Hepatocyte (in vitro differentiated cells): ENCODE data around the gene RANGAP1. TPM values are rescaled to one million over a fixed set of nuclear protein-coding genes. Genes with fewer than 3 reads are reported as not detected.

Experiments used
- DNase-seq: peaks from one replicate; pipeline ENCODE4 v3.0.0-alpha.2; 2016; ENCODE audit warnings: low spot score
- H2AFZ ChIP-seq: fragments of 200-600 bp; sonication (generic); 2 replicates; pipeline ENCODE4 v1.6.0; 2016; ENCODE audit warnings: antibody characterized with exemption, mild to moderate bottlenecking
- H3K27ac ChIP-seq: fragments of 200-600 bp; sonication (generic); 2 replicates; pipeline ENCODE4 v1.5.1; 2016; ENCODE audit warnings: mild to moderate bottlenecking
- H3K27me3 ChIP-seq: fragments of 200-600 bp; sonication (generic); 2 replicates; pipeline ENCODE4 v1.6.1; 2016
- H3K36me3 ChIP-seq: fragments of 200-600 bp; sonication (generic); replicated peaks from 2 replicates; pipeline ENCODE4 v1.5.1; 2016; ENCODE audit warnings: low read depth; ENCODE audit not compliant: insufficient read depth
- H3K4me1 ChIP-seq: fragments of 200-600 bp; sonication (generic); 2 replicates; pipeline ENCODE4 v1.5.1; 2016; ENCODE audit warnings: mild to moderate bottlenecking, moderate library complexity; ENCODE audit not compliant: insufficient read depth
- H3K4me2 ChIP-seq: fragments of 200-600 bp; sonication (generic); 2 replicates; pipeline ENCODE4 v1.6.0; 2016
- H3K4me3 ChIP-seq: fragments of 200-600 bp; sonication (generic); 2 replicates; pipeline ENCODE4 v1.5.1; 2016; ENCODE audit warnings: mild to moderate bottlenecking
- H3K79me2 ChIP-seq: fragments of 200-600 bp; sonication (generic); 2 replicates; pipeline ENCODE4 v1.6.0; 2017; ENCODE audit warnings: mild to moderate bottlenecking
- H3K9me2 ChIP-seq: fragments of 200-600 bp; sonication (generic); replicated peaks from 2 replicates; pipeline ENCODE4 v1.6.0; 2017; ENCODE audit warnings: mild to moderate bottlenecking; ENCODE audit not compliant: insufficient read depth
- H3K9me3 ChIP-seq: fragments of 200-600 bp; sonication (generic); 2 replicates; pipeline ENCODE4 v1.5.1; 2016; ENCODE audit warnings: low read depth, mild to moderate bottlenecking
- H4K20me1 ChIP-seq: fragments of 200-600 bp; sonication (generic); 2 replicates; pipeline ENCODE4 v1.6.0; 2016; ENCODE audit warnings: mild to moderate bottlenecking; ENCODE audit not compliant: insufficient read depth, poor library complexity, severe bottlenecking
- EZH2 ChIP-seq: fragments of 200-600 bp; sonication (generic); IDR thresholded peaks from 2 replicates; pipeline ENCODE4 v1.6.1; 2016; ENCODE audit warnings: antibody characterized with exemption, mild to moderate bottlenecking, borderline replicate concordance
- EZH2phosphoT487 ChIP-seq: fragments of 200-600 bp; sonication (generic); IDR thresholded peaks from one replicate; pipeline ENCODE4 v1.6.1; 2018; ENCODE audit warnings: antibody characterized with exemption, mild to moderate bottlenecking, low read depth, moderate library complexity; ENCODE audit not compliant: unreplicated experiment, severe bottlenecking
- WGBS: methylation state at CpG from one replicate; pipeline ENCODE4 v1.1.6; 2016; ENCODE audit warnings: low lambda C conversion rate; ENCODE audit errors: missing lambda C conversion rate; 5-methylcytosine and 5-hydroxymethylcytosine counted together
- polyA plus RNA-seq: library from polyadenylated mRNA; unstranded; fragments of >200 nt; fragmentation: Nextera tagmentation; extraction: Ambion mirVana; gene quantifications from 2 replicates; pipeline ENCODE4 v1.2.1, GENCODE V29; 2016
- total RNA-seq: library from RNA; depleted of rRNA; stranded (reverse); fragments of >200 nt; gene quantifications from 2 replicates; pipeline ENCODE4 v1.2.3, GENCODE V29; 2014
- TF ChIP-seq, protein P1 (sequence below): fragments of 200-600 bp; sonication (generic); IDR thresholded peaks from 2 replicates; pipeline ENCODE4 v1.5.1; 2016; ENCODE audit warnings: antibody characterized with exemption, mild to moderate bottlenecking; ENCODE audit not compliant: poor library complexity

Gene RANGAP1
- total and polyA plus RNA-seq, 2 experiments from 2014 or later, result 35.2 to 38.1 TPM

- no peak for TF ChIP-seq EZH2phosphoT487
- TF ChIP-seq EZH2, result no peak
- 95% methylated on average over 3 of the region's 3 CpGs for WGBS
Observed at GRCh38 chr22:41333806-41334205, 47.8 kb upstream of the RANGAP1 start.

GRCh38 chr22:41332217-41332939 is 46.4 kb upstream of the RANGAP1 start:
- Histone ChIP-seq H3K4me2 (no peak overlapping the region), H4K20me1 (no peaks in the 10 kb centered on the region), H3K27ac (no peak overlapping the region), H3K9me2 (no peaks in the 10 kb centered on the region), H3K36me3 (no peaks in the 10 kb centered on the region), H3K9me3 (no peaks in the 10 kb centered on the region), H3K4me1 (no peaks in the 10 kb centered on the region), H2AFZ (no peak overlapping the region), H3K27me3 (no peaks in the 10 kb centered on the region), H3K4me3 (no peak overlapping the region), H3K79me2 (no peaks in the 10 kb centered on the region)
- no peak for TF ChIP-seq EZH2phosphoT487
- TF ChIP-seq EZH2, result no peak
- TF ChIP-seq, protein P1, sequence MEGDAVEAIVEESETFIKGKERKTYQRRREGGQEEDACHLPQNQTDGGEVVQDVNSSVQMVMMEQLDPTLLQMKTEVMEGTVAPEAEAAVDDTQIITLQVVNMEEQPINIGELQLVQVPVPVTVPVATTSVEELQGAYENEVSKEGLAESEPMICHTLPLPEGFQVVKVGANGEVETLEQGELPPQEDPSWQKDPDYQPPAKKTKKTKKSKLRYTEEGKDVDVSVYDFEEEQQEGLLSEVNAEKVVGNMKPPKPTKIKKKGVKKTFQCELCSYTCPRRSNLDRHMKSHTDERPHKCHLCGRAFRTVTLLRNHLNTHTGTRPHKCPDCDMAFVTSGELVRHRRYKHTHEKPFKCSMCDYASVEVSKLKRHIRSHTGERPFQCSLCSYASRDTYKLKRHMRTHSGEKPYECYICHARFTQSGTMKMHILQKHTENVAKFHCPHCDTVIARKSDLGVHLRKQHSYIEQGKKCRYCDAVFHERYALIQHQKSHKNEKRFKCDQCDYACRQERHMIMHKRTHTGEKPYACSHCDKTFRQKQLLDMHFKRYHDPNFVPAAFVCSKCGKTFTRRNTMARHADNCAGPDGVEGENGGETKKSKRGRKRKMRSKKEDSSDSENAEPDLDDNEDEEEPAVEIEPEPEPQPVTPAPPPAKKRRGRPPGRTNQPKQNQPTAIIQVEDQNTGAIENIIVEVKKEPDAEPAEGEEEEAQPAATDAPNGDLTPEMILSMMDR, result no peak
- 97% methylated on average over 15 of the region's 15 CpGs for WGBS
- no peak for DNase-seq

More at GRCh38 chr22:41333806-41334205, 47.8 kb upstream of the RANGAP1 start:
- no peaks in the 10 kb centered on the region for H3K9me2 ChIP-seq
- no peaks in the 10 kb centered on the region for H3K27me3 ChIP-seq
- H3K4me1 ChIP-seq, result no peaks in the 10 kb centered on the region
- DNase-seq, result no peak
- H3K36me3 ChIP-seq, result no peaks in the 10 kb centered on the region
- no peak overlapping the region for H3K4me3 ChIP-seq
- no peaks in the 10 kb centered on the region for H4K20me1 ChIP-seq
- no peak overlapping the region for H3K27ac ChIP-seq
- no peaks in the 10 kb centered on the region for H3K9me3 ChIP-seq
- no peak overlapping the region for H2AFZ ChIP-seq
- H3K4me2 ChIP-seq, result no peak overlapping the region
- H3K79me2 ChIP-seq, result no peaks in the 10 kb centered on the region

DNA sequence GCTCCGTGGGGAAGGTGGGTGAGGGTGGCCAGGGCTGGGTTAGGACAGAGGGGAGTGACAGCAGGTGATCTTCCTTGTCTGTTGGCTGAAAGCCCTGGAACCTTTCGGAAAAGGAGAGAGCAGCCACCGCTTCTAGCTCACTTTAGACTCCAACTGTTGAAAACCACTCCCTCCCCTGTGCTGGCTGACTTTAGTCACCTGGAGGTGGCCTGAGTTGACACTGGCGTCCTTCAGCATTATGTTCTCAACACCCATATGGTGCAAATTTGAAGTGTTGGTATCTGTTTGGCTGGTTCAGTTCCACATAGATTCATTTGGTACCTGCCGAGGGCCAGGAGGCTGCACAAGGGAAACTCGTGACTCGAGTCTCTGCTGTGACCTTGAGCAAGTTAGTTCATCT is 44.2 kb upstream of the RANGAP1 start:
- WGBS, result 97% methylated on average over 7 of the region's 7 CpGs
- H3K9me2 ChIP-seq, result no peaks in the 10 kb centered on the region
- H3K27me3 ChIP-seq, result no peaks in the 10 kb centered on the region
- H3K36me3 ChIP-seq, result no peaks in the 10 kb centered on the region
- H3K4me3 ChIP-seq, result no peak overlapping the region
- H3K27ac ChIP-seq, result no peak overlapping the region
- TF ChIP-seq EZH2, result no peak
- no peak for TF ChIP-seq EZH2phosphoT487
- TF ChIP-seq, protein P1, result no peak
- no peaks in the 10 kb centered on the region for H3K4me1 ChIP-seq
- H4K20me1 ChIP-seq, result no peaks in the 10 kb centered on the region
- H3K79me2 ChIP-seq, result no peaks in the 10 kb centered on the region
- H2AFZ ChIP-seq, result no peak overlapping the region
- no peak overlapping the region for H3K4me2 ChIP-seq
- no peak for DNase-seq
- no peaks in the 10 kb centered on the region for H3K9me3 ChIP-seq

DNA sequence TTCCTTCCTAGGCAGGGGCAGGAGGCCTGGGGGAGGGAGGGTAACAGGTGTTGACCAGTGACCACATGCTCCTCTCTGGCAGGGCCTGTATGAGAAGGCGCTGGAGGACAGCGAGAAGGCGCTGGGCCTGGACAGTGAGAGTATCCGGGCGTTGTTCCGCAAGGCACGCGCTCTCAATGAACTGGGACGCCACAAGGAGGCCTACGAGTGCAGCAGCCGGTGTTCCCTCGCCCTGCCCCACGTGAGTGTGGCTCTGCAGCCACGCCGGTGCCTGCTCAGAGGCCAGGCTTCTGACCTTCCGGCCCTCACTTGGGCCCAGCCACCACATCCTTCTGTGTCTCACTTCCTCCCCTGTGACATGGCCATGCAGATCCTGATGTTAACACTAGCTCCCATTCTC is 41.1 kb upstream of the RANGAP1 start:
- Histone ChIP-seq H4K20me1 (no peaks in the 10 kb centered on the region), H3K4me3 (no peak overlapping the region), H3K36me3 (no peaks in the 10 kb centered on the region), H2AFZ (no peak overlapping the region), H3K79me2 (no peaks in the 10 kb centered on the region), H3K4me1 (no peaks in the 10 kb centered on the region), H3K27ac (no peak overlapping the region), H3K27me3 (no peaks in the 10 kb centered on the region), H3K9me3 (no peaks in the 10 kb centered on the region), H3K9me2 (no peaks in the 10 kb centered on the region), H3K4me2 (no peak overlapping the region)
- 96% methylated on average over 15 of the region's 16 CpGs for WGBS
- no peak for DNase-seq
- TF ChIP-seq, protein P1, result no peak
